Measurements from ENCODE around the gene USF3. TPM values are rescaled to one million over a fixed set of nuclear protein-coding genes. Genes with fewer than 3 reads are reported as not detected.

USF3 gene
- total and polyA plus RNA-seq, 2 experiments from 2014 or later = 5.8 to 18.8 TPM

GRCh38 chr3:113736548-113737089 lies 40.2 kb upstream of the USF3 start:
- H3K4me1 ChIP-seq (ENCODE audit: insufficient read depth) = no peaks in the 10 kb centered on the region
- peak; percentile 83 for TF ChIP-seq CTCF (IDR thresholded peaks at IDR 0.05; ENCODE audit: poor library complexity)
- TF ChIP-seq EZH2phosphoT487 (IDR thresholded peaks at IDR 0.05; ENCODE audit: low read depth, severe bottlenecking, unreplicated experiment) = no peak
- no peak overlapping the region for H3K4me3 ChIP-seq
- no peaks in the 10 kb centered on the region for H3K9me2 ChIP-seq (replicated peaks; ENCODE audit: insufficient read depth)
- no peaks in the 10 kb centered on the region for H3K36me3 ChIP-seq (replicated peaks; ENCODE audit: insufficient read depth, low read depth)
- H3K27me3 ChIP-seq = no peaks in the 10 kb centered on the region
- peak overlapping the region; percentile 47 for H3K4me2 ChIP-seq
- WGBS (ENCODE audit: low lambda C conversion rate, missing lambda C conversion rate) = 56% methylated on average over 3 of the region's 3 CpGs
- H3K27ac ChIP-seq = peak overlapping the region; percentile 12
- DNase-seq (ENCODE audit: low spot score) = peak; percentile 74
- no peak overlapping the region for H2AFZ ChIP-seq
- no peaks in the 10 kb centered on the region for H3K9me3 ChIP-seq (ENCODE audit: low read depth)
- H4K20me1 ChIP-seq (ENCODE audit: insufficient read depth, poor library complexity, severe bottlenecking) = peaks cover 64% of the 10 kb centered on the region
- peaks cover 98% of the 10 kb centered on the region for H3K79me2 ChIP-seq

DNA sequence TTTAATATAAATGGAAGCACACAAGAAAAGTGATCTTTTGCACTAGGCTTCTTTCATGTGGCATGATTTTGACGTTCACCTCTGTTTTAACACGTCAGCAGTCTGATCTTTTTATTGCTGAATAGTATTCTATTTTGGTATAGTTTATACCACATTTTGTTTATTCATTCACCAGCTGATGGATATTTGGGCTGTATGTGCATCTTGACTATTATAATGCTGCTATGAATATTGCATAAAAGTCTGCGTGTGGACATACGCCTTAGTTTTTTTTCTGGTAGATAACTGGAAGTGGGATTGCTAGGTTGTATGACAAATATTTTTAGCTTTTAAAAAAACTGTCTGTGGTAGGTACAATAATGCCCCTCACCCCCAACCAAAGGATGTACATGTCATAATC lies 35.3 kb upstream of the USF3 start:
- 90% methylated on average over 4 of the region's 4 CpGs for WGBS (ENCODE audit: low lambda C conversion rate, missing lambda C conversion rate)
- Histone ChIP-seq H3K27me3 (no peaks in the 10 kb centered on the region), H3K27ac (no peak overlapping the region), H3K4me2 (no peak overlapping the region), H3K4me3 (no peak overlapping the region), H2AFZ (no peak overlapping the region), H4K20me1 (ENCODE audit: insufficient read depth, poor library complexity, severe bottlenecking) (peaks cover 26% of the 10 kb centered on the region), H3K79me2 (peaks cover 93% of the 10 kb centered on the region), H3K4me1 (ENCODE audit: insufficient read depth) (no peaks in the 10 kb centered on the region), H3K36me3 (replicated peaks; ENCODE audit: insufficient read depth, low read depth) (no peaks in the 10 kb centered on the region), H3K9me2 (replicated peaks; ENCODE audit: insufficient read depth) (no peaks in the 10 kb centered on the region), H3K9me3 (ENCODE audit: low read depth) (no peaks in the 10 kb centered on the region)
- DNase-seq (ENCODE audit: low spot score) = no peak
- no peak for TF ChIP-seq EZH2phosphoT487 (IDR thresholded peaks at IDR 0.05; ENCODE audit: low read depth, severe bottlenecking, unreplicated experiment)
- no peak for TF ChIP-seq EZH2 (IDR thresholded peaks at IDR 0.05; ENCODE audit: borderline replicate concordance)
- no peak for TF ChIP-seq CTCF (IDR thresholded peaks at IDR 0.05; ENCODE audit: poor library complexity)

- no peaks in the 10 kb centered on the region for H3K9me2 ChIP-seq (replicated peaks; ENCODE audit: insufficient read depth)
- H4K20me1 ChIP-seq (ENCODE audit: insufficient read depth, poor library complexity, severe bottlenecking) = peaks cover 16% of the 10 kb centered on the region
- H3K4me1 ChIP-seq (ENCODE audit: insufficient read depth) = no peaks in the 10 kb centered on the region
- no peak overlapping the region for H3K27ac ChIP-seq
- H3K9me3 ChIP-seq (ENCODE audit: low read depth) = no peaks in the 10 kb centered on the region
- no peak overlapping the region for H3K4me2 ChIP-seq
- no peaks in the 10 kb centered on the region for H3K27me3 ChIP-seq
- H3K79me2 ChIP-seq = peaks cover 96% of the 10 kb centered on the region
- WGBS (ENCODE audit: low lambda C conversion rate, missing lambda C conversion rate) = 70% methylated on average over 1 of the region's 1 CpG
- no peaks in the 10 kb centered on the region for H3K36me3 ChIP-seq (replicated peaks; ENCODE audit: insufficient read depth, low read depth)
- H3K4me3 ChIP-seq = no peak overlapping the region
- DNase-seq (ENCODE audit: low spot score) = no peak
- H2AFZ ChIP-seq = no peak overlapping the region
- TF ChIP-seq EZH2 (IDR thresholded peaks at IDR 0.05; ENCODE audit: borderline replicate concordance) (no peak), CTCF (IDR thresholded peaks at IDR 0.05; ENCODE audit: poor library complexity) (no peak), EZH2phosphoT487 (IDR thresholded peaks at IDR 0.05; ENCODE audit: low read depth, severe bottlenecking, unreplicated experiment) (no peak)
These were observed 34.1 kb upstream of the USF3 start for GRCh38 chr3:113730550-113730949.

GRCh38 chr3:113728661-113729060 lies 32.2 kb upstream of the USF3 start:
- H2AFZ ChIP-seq = no peak overlapping the region
- TF ChIP-seq EZH2 (IDR thresholded peaks at IDR 0.05; ENCODE audit: borderline replicate concordance) (no peak), CTCF (IDR thresholded peaks at IDR 0.05; ENCODE audit: poor library complexity) (no peak), EZH2phosphoT487 (IDR thresholded peaks at IDR 0.05; ENCODE audit: low read depth, severe bottlenecking, unreplicated experiment) (no peak)
- peaks cover 7% of the 10 kb centered on the region for H4K20me1 ChIP-seq (ENCODE audit: insufficient read depth, poor library complexity, severe bottlenecking)
- H3K27ac ChIP-seq = no peak overlapping the region
- WGBS (ENCODE audit: low lambda C conversion rate, missing lambda C conversion rate) = 91% methylated on average over 2 of the region's 2 CpGs
- H3K4me1 ChIP-seq (ENCODE audit: insufficient read depth) = no peaks in the 10 kb centered on the region
- no peak overlapping the region for H3K4me3 ChIP-seq
- H3K4me2 ChIP-seq = no peak overlapping the region
- DNase-seq (ENCODE audit: low spot score) = no peak
- no peaks in the 10 kb centered on the region for H3K36me3 ChIP-seq (replicated peaks; ENCODE audit: insufficient read depth, low read depth)
- peaks cover 91% of the 10 kb centered on the region for H3K79me2 ChIP-seq
- H3K9me3 ChIP-seq (ENCODE audit: low read depth) = no peaks in the 10 kb centered on the region
- H3K27me3 ChIP-seq = no peaks in the 10 kb centered on the region
- no peaks in the 10 kb centered on the region for H3K9me2 ChIP-seq (replicated peaks; ENCODE audit: insufficient read depth)

Data from hepatocyte (in vitro differentiated cells).